Heart left ventricle (tissue), 13 donors: ENCODE results near the gene RDH16.

Source experiments
- POLR2A ChIP-seq, 2 donors: fragments of 450-650 bp; IDR thresholded peaks; one replicate each; pipeline ENCODE4 v1.6.1; 2017; ENCODE audit warnings: antibody characterized with exemption in 2 of 2, mild to moderate bottlenecking in 2 of 2, moderate library complexity in 2 of 2
- TF ChIP-seq, protein P1 (sequence below), 12 donors: fragments of 200-600 bp; sonication (generic) in 4 of 12; IDR thresholded peaks; one replicate each; pipeline versions ENCODE4 v1.5.0 to v1.8.0; 2018 to 2022; ENCODE audit warnings: antibody characterized with exemption in 12 of 12, mild to moderate bottlenecking in 5 of 12
- donor health status: ischemic (EF 13 %, LVEDD 7.1; RV severe dilation, severe dysfunction).
- donor health status: DM: no; HTN: yes; CAD: no.
- donor health status: DM: no; HTN: no; CAD: no.
- donor health status: ischemic (EF 25% LVEDD 6.9; RV normal size, moderate dysfunction).
- donor health status: ischemic (EF 25% LVEDD 5.7; RV mildly dilated, moderate dysfunction).
- donor health status: ischemic (EF 35%, LVEDD 5.7; RV mildly dilated, moderate dysfunction).
- donor health status: nonischemic (EF 11% LVEDD 7.7; RV severe dilation, severe dysfunction).
- donor health status: DM: yes; HTN: yes; CAD: no.
- donor health status: PGD.
- donor health status: ischemic (EF 29% LVEDD 5.4; RV normal size, mild dysfunction).
- donor health status: nonischemic (EF 23%, LVEDD 6.1; RV moderate dilation, normal function).

DNA sequence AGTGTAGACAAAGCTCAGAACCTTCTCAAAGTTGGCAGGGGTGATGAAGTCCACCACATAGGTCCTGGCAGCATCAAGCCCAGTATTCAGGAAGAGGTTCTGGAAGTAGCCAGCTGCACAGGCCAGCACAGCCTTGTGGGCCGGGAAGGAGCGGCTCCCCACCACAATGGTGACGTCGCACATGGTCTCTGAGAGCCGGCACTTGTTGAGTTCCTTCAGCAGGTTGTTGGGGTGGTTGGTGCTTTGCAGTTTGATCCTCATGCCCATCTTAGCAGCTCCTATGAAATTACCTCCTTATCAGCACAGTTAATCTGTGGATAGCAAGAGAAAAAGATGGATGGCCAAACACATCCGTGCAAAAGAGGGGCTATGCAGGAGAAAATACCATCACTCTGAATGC is 47.2 kb upstream of the RDH16 start:
- TF ChIP-seq, protein P1, sequence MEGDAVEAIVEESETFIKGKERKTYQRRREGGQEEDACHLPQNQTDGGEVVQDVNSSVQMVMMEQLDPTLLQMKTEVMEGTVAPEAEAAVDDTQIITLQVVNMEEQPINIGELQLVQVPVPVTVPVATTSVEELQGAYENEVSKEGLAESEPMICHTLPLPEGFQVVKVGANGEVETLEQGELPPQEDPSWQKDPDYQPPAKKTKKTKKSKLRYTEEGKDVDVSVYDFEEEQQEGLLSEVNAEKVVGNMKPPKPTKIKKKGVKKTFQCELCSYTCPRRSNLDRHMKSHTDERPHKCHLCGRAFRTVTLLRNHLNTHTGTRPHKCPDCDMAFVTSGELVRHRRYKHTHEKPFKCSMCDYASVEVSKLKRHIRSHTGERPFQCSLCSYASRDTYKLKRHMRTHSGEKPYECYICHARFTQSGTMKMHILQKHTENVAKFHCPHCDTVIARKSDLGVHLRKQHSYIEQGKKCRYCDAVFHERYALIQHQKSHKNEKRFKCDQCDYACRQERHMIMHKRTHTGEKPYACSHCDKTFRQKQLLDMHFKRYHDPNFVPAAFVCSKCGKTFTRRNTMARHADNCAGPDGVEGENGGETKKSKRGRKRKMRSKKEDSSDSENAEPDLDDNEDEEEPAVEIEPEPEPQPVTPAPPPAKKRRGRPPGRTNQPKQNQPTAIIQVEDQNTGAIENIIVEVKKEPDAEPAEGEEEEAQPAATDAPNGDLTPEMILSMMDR (IDR thresholded peaks at IDR 0.05), result no peak
- TF ChIP-seq POLR2A (IDR thresholded peaks at IDR 0.05), result no peak
